Glutamatergic neuron (in vitro differentiated cells): ENCODE data around the gene TBX15. TPM values are rescaled to one million over a fixed set of nuclear protein-coding genes. Genes with fewer than 3 reads are reported as not detected.
A peak's percentile ranks its signal among the peaks of the same experiment; 100 is the strongest.

Source experiments
- DNase-seq: peaks from one replicate; pipeline ENCODE4 v3.0.0; 2022
- H3K27ac Mint-ChIP-seq: one replicate; pipeline ENCODE4 v1.8.0; 2020; ENCODE audit warnings: mild to moderate bottlenecking, mixed read lengths, inconsistent platforms; ENCODE audit not compliant: unreplicated experiment
- H3K27me3 Mint-ChIP-seq: one replicate; pipeline ENCODE4 v1.8.0; 2020; ENCODE audit warnings: mild to moderate bottlenecking, moderate library complexity, mixed read lengths, inconsistent platforms; ENCODE audit not compliant: unreplicated experiment
- H3K36me3 Mint-ChIP-seq: one replicate; pipeline ENCODE4 v1.8.0; 2020; ENCODE audit warnings: mild to moderate bottlenecking, mixed read lengths, inconsistent platforms; ENCODE audit not compliant: unreplicated experiment
- H3K4me1 Mint-ChIP-seq: one replicate; pipeline ENCODE4 v1.8.0; 2020; ENCODE audit warnings: mild to moderate bottlenecking, low read depth, mixed read lengths, inconsistent platforms; ENCODE audit not compliant: unreplicated experiment
- H3K4me3 Mint-ChIP-seq: one replicate; pipeline ENCODE4 v1.8.0; 2020; ENCODE audit warnings: mild to moderate bottlenecking, mixed read lengths, inconsistent platforms; ENCODE audit not compliant: unreplicated experiment
- H3K9me3 Mint-ChIP-seq: one replicate; pipeline ENCODE4 v1.8.0; 2020; ENCODE audit warnings: mild to moderate bottlenecking, moderate library complexity, mixed read lengths, inconsistent platforms; ENCODE audit not compliant: unreplicated experiment
- total RNA-seq: library from RNA; stranded (reverse); fragmentation: NEBNext Ultra II Directional; extraction: Animal tissue kit (Norgen Biotek cat#: 25700); gene quantifications from one replicate; pipeline ENCODE4 v1.2.1, GENCODE V29; 2021; ENCODE audit not compliant: unreplicated experiment
- TF ChIP-seq, protein P1 (sequence below): fragments of 200-600 bp; sonication (generic); IDR thresholded peaks from one replicate; pipeline ENCODE4 v1.5.0; 2021; ENCODE audit not compliant: partially characterized antibody, unreplicated experiment

Gene TBX15
- total RNA-seq, 1 donor from 2014 or later: 0.69 TPM

DNA sequence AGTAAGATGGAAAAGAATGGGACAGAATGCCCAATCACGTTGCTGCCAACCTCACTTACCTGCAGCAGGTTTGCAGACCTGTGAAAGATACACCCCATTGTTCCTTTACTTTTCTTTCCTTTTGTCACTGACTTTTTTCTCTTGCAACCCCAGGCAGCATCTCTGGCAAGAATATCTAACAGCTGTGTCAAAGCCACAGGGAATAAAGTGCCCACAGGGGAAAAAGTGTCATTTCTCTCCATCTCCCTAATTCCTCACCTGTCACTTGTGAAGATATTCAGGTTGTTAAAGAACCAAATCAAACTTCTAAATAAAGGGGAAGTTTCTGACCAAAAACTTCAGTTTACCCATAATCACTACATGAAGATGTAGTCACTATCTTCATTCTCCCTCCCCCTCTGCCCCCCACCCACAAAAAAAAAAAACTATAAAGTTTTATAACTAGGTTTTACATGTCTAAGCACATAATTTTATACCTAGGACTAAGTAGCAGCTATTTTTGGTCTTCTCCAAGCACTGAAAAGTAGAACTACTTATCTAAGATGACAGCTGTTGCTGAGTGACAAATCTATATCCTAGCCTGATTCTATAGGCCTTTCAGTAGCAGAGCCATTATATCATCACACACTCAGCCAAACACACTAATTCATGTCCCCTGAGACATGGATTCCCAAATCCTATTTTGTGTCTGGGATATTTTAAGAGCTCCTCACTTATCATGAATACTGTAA is 54.9 kb downstream of the TBX15 start:
- peak overlapping the region; percentile 36 for H3K27ac Mint-ChIP-seq
- H3K27me3 Mint-ChIP-seq: no peaks in the 10 kb centered on the region
- H3K36me3 Mint-ChIP-seq: no peaks in the 10 kb centered on the region
- TF ChIP-seq, protein P1, sequence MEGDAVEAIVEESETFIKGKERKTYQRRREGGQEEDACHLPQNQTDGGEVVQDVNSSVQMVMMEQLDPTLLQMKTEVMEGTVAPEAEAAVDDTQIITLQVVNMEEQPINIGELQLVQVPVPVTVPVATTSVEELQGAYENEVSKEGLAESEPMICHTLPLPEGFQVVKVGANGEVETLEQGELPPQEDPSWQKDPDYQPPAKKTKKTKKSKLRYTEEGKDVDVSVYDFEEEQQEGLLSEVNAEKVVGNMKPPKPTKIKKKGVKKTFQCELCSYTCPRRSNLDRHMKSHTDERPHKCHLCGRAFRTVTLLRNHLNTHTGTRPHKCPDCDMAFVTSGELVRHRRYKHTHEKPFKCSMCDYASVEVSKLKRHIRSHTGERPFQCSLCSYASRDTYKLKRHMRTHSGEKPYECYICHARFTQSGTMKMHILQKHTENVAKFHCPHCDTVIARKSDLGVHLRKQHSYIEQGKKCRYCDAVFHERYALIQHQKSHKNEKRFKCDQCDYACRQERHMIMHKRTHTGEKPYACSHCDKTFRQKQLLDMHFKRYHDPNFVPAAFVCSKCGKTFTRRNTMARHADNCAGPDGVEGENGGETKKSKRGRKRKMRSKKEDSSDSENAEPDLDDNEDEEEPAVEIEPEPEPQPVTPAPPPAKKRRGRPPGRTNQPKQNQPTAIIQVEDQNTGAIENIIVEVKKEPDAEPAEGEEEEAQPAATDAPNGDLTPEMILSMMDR: no peak
- DNase-seq: no peak
- H3K4me3 Mint-ChIP-seq: no peak overlapping the region
- H3K4me1 Mint-ChIP-seq: peaks cover 20% of the 10 kb centered on the region
- no peaks in the 10 kb centered on the region for H3K9me3 Mint-ChIP-seq

DNA sequence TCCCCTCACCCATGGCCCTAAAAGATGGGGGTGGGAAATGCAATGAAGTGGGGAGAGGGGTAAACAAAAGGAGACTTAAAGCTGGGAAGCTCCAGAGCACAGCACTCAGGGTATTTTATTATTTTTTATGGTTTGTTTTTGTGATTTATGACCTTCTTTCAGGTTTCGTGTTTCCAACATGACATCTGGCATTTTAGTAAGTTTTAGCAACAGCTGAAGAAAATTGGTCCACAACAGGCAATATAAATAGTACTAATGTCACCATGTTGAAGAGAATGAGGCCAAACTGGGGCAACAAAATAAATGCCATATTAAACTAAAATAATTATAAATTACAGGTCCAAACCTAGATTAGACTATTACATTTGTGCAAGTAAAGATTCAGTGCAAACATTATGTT is 56.3 kb downstream of the TBX15 start:
- TF ChIP-seq, protein P1: no peak
- H3K27me3 Mint-ChIP-seq: peaks cover 2% of the 10 kb centered on the region
- H3K4me3 Mint-ChIP-seq: no peak overlapping the region
- no peak overlapping the region for H3K27ac Mint-ChIP-seq
- H3K9me3 Mint-ChIP-seq: peaks cover 3% of the 10 kb centered on the region
- DNase-seq: no peak
- H3K4me1 Mint-ChIP-seq: peaks cover 25% of the 10 kb centered on the region
- H3K36me3 Mint-ChIP-seq: no peaks in the 10 kb centered on the region

DNA sequence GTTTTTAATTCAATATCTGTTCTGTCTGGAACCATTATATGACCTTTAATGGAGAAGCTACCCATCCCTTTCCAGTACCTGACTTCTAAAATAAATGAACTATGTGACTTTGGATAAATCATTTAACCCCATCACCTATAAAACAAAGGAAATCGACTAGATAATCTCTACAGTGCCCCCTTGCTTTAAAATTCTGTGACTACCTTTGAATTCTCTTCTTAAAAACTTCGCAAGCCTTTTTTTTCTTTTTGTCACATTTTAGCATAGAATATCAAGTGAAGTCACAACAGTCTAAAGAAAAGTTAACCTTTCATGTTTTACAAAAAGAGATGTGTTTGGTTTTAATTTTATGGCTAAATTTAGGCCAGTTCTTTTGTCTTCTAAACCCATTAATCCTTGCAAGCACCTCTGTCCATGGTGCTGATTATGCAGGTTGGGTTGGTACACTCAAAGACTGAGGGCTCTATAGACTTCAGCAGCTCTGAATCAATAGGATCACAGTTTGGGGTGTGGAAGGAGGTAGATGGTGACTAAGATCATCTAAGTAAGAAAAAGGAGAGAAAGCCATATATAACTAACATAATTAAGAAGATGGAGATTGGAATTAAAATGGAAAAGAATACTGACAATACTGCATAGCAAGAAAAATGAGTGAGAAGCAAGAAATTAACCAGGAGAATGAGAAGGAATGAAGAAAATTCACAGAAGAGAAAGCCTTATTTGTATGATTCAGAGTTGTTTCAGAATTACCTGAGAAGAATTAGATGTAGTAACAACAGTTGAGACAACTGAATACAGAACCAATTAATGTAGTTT is 59.2 kb downstream of the TBX15 start:
- peaks cover 27% of the 10 kb centered on the region for H3K4me1 Mint-ChIP-seq
- H3K9me3 Mint-ChIP-seq: peaks cover 3% of the 10 kb centered on the region
- TF ChIP-seq, protein P1: no peak
- H3K4me3 Mint-ChIP-seq: no peak overlapping the region
- DNase-seq: no peak
- H3K36me3 Mint-ChIP-seq: no peaks in the 10 kb centered on the region
- no peak overlapping the region for H3K27ac Mint-ChIP-seq
- H3K27me3 Mint-ChIP-seq: peaks cover 2% of the 10 kb centered on the region

DNA sequence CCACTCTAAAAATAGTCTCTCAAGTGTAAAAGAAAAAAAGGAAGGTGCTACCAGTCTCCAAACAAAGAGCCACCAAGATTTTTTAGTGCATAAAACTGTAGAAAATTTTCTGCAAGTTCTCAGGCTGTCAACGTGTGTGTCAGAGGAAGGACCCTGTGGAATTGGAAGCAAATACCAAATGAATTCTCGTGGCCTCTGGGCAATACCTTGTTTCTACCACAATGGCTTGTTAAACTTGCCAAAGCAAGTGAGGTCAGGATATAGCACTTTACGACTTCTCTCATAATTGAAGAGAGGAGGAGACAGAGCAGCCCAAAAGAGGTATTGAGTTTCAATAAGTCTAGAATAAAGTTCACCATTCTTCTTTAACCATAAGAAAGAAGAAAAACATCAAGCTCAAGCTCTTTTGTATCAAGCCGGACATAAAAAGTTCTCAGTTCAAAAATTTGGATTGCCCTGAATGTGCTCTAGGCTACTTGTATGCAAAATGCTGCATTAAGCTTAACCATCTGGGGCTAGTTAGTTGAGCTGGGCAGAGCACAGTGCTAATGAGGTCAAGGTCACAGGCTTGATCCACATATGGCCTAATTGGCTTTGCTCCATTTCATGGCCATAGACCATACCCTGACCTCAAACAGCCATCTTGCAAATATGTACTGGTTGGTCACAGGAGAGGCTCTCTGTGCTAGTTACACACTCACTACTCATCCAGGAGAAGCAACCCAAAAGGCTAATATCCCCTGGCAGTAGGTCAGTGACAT is 60.5 kb downstream of the TBX15 start:
- no peak overlapping the region for H3K4me3 Mint-ChIP-seq
- H3K27ac Mint-ChIP-seq: peak overlapping the region; percentile 64

More for the DNA sequence above, 60.5 kb downstream of the TBX15 start:
- Mint-ChIP-seq H3K36me3 (no peaks in the 10 kb centered on the region), H3K4me1 (peaks cover 18% of the 10 kb centered on the region), H3K27me3 (peaks cover 2% of the 10 kb centered on the region), H3K9me3 (peaks cover 3% of the 10 kb centered on the region)
- TF ChIP-seq, protein P1: no peak
- no peak for DNase-seq
